ENCODE results near the gene NCAPH2. TPM values are rescaled to one million over a fixed set of nuclear protein-coding genes. Genes with fewer than 3 reads are reported as not detected.

The NCAPH2 gene
- total and polyA plus RNA-seq, 2 of the 13 experiments (the other 11 are each of a cell fraction or from before 2014, with no cell fraction given), result 28.1 to 64.4 TPM

- TF ChIP-seq ZNF350 (CRISPR knock-in tag; IDR thresholded peaks at IDR 0.05; ENCODE audit: borderline replicate concordance, low read depth), result 0 out of 2 replicates have a peak, but pooled peaks have one; percentile 16
- no peak for TF ChIP-seq TCF7L2 (IDR thresholded peaks at IDR 0.05; ENCODE audit: low read depth, low read length)
- no peak for TF ChIP-seq HHEX (CRISPR knock-in tag; IDR thresholded peaks at IDR 0.05)
- TF ChIP-seq NONO (IDR thresholded peaks at IDR 0.05), result no peak
- TF ChIP-seq NONO (CRISPR knock-in tag; conservative IDR thresholded peaks at IDR 0.05), result peak; percentile 74
- TF ChIP-seq MYC (CRISPR knock-in tag; IDR thresholded peaks at IDR 0.05; ENCODE audit: borderline replicate concordance), result no peak
- peak; percentile 8; the same call in 1 of the 2 replicates for TF ChIP-seq POLR2G (IDR thresholded peaks at IDR 0.05; ENCODE audit: low read depth, low read length)
- TF ChIP-seq ZNF530 (CRISPR knock-in tag; IDR thresholded peaks at IDR 0.05; ENCODE audit: low read depth), result no peak
- no peak for TF ChIP-seq SUZ12 (IDR thresholded peaks at IDR 0.05; ENCODE audit: low read depth, low read length)
- no peak for TF ChIP-seq EZH2 (conservative IDR thresholded peaks at IDR 0.05; ENCODE audit: low read depth, low read length)
- TF ChIP-seq SYNCRIP (IDR thresholded peaks at IDR 0.05; ENCODE audit: insufficient read depth, low read depth, low read length), result no peak
- TF ChIP-seq ZNF691 (CRISPR knock-in tag; IDR thresholded peaks at IDR 0.05; ENCODE audit: borderline replicate concordance, low read depth), result no peak
- no peak for TF ChIP-seq TBX3 (IDR thresholded peaks at IDR 0.05; ENCODE audit: borderline replicate concordance)
- TF ChIP-seq PRDM10 (CRISPR knock-in tag; IDR thresholded peaks at IDR 0.05; ENCODE audit: low read depth), result no peak
- TF ChIP-seq GATAD1 (CRISPR knock-in tag; IDR thresholded peaks at IDR 0.05), result no peak
- TF ChIP-seq GZF1 (CRISPR knock-in tag; IDR thresholded peaks at IDR 0.05), result no peak
- TF ChIP-seq ZBTB21 (CRISPR knock-in tag; IDR thresholded peaks at IDR 0.05), result no peak
- TF ChIP-seq ZNF597 (CRISPR knock-in tag; IDR thresholded peaks at IDR 0.05), result no peak
- TF ChIP-seq ZNF124 (CRISPR knock-in tag; IDR thresholded peaks at IDR 0.05), result no peak
- TF ChIP-seq ZFX (CRISPR knock-in tag; IDR thresholded peaks at IDR 0.05; ENCODE audit: low read depth), result peak; percentile 46; the same call in 1 of the 2 replicates
- no peak for TF ChIP-seq ZC3H4 (CRISPR knock-in tag; IDR thresholded peaks at IDR 0.05; ENCODE audit: borderline replicate concordance)
- TF ChIP-seq TFDP1 (CRISPR knock-in tag; IDR thresholded peaks at IDR 0.05; ENCODE audit: borderline replicate concordance), result no peak
- TF ChIP-seq ZNF782 (CRISPR knock-in tag; IDR thresholded peaks at IDR 0.05; ENCODE audit: borderline replicate concordance), result no peak; the same call in 1 of the 2 replicates
- no peak for TF ChIP-seq MTF1 (CRISPR knock-in tag; IDR thresholded peaks at IDR 0.05)
These were observed 23.0 kb downstream of the NCAPH2 start (continued) for GRCh38 chr22:50530877-50531545.

Data from HepG2 (cell line).